Measurements from ENCODE around the gene C3. TPM values are rescaled to one million over a fixed set of nuclear protein-coding genes. Genes with fewer than 3 reads are reported as not detected.
A peak's percentile ranks its signal among the peaks of the same experiment; 100 is the strongest.

The C3 gene
- total RNA-seq, 1 experiment from 2014 or later: 872 TPM

DNA sequence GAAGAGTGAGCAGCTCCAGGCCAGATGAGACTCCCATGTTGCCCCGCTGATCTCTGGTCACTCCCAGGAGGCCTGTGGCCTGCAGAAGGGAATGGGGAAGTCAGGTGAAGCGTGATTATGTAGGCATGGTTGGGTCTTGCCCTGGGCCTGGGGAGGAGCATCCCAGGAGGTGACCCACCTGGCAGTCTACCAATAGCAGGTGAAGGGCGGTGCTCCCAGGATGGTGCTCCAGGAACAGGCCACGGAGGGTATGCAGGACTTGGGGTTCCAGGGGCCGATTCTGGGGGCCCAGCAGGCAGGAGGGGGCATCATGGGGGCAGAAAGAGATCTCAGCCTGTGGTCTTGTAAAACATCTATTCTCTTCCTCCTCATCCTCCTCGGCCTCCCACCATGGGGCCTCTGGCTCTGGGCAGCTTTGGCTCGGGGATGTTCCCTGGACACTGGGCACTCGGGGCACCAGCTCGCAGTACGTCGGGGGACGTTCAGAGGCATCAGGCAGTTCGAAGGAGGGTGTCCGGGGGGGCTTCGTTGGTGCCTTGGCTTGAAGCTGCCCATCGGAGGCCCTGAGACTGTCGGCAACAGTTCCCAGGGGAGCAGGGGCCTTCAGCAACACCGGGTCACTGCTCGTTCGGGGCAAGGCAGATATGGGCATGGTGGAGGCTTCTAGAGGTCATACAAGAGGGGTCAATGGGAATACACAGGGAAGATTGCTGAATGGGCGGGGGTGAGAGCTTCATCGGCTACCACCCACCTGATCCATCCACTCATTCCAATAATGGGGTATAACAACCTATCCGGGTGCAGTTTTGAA lies 34.4 kb upstream of the C3 start:
- POLR2A ChIA-PET: interaction anchor here (0.6 to 1.1 kb wide), 4 partner anchors 11 to 435 kb away, joined by 3 read pairs; no protein-coding TSS in a partner anchor
- CTCF ChIA-PET: interaction anchor here (0.7 to 0.9 kb wide), 3 partner anchors 9 to 269 kb away, joined by 3 to 4 read pairs (median 3); no protein-coding TSS in a partner anchor
- no peak overlapping the region for H3K4me3 Mint-ChIP-seq (ENCODE audit: unreplicated experiment)

DNA sequence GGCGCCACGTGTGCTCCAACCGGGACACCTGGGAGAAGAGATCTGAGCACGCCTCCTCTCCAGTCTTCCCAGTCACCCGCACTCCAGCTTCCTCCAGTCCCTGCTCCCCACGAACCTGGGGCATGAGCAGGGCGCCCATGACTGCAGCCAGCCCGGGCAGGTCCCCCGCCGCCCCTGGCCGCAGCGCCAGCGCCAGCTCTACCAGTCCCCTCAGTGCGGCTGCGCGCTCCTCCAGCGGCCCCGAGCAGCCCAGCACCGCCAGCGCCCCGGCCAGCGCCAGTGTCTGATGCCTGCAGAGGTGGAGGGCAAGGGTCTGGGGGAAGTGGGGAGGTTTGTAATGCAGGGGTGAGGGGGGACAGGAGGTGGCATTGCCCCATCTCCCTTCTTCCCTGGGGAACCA lies 33.7 kb upstream of the C3 start:
- TF ChIP-seq, protein P1, sequence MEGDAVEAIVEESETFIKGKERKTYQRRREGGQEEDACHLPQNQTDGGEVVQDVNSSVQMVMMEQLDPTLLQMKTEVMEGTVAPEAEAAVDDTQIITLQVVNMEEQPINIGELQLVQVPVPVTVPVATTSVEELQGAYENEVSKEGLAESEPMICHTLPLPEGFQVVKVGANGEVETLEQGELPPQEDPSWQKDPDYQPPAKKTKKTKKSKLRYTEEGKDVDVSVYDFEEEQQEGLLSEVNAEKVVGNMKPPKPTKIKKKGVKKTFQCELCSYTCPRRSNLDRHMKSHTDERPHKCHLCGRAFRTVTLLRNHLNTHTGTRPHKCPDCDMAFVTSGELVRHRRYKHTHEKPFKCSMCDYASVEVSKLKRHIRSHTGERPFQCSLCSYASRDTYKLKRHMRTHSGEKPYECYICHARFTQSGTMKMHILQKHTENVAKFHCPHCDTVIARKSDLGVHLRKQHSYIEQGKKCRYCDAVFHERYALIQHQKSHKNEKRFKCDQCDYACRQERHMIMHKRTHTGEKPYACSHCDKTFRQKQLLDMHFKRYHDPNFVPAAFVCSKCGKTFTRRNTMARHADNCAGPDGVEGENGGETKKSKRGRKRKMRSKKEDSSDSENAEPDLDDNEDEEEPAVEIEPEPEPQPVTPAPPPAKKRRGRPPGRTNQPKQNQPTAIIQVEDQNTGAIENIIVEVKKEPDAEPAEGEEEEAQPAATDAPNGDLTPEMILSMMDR (IDR thresholded peaks at IDR 0.05; ENCODE audit: unreplicated experiment): no peak
- H3K36me3 Mint-ChIP-seq (ENCODE audit: insufficient read depth, unreplicated experiment): peaks cover 76% of the 10 kb centered on the region
- H3K27me3 Mint-ChIP-seq (ENCODE audit: insufficient read depth, unreplicated experiment): no peaks in the 10 kb centered on the region
- no TSS peak for BruUV-seq (replicated peaks)
- ChIA-PET POLR2A (interaction anchor here (0.7 to 1.1 kb wide), 3 partner anchors 11 to 434 kb away, joined by 3 read pairs; no protein-coding TSS in a partner anchor), CTCF (interaction anchor here (0.7 to 0.9 kb wide), 3 partner anchors 9 to 268 kb away, joined by 3 to 4 read pairs (median 3); no protein-coding TSS in a partner anchor)
- H3K27ac Mint-ChIP-seq (ENCODE audit: low read depth, unreplicated experiment): no peak overlapping the region
- H3K4me3 Mint-ChIP-seq (ENCODE audit: unreplicated experiment): no peak overlapping the region
- no peaks in the 10 kb centered on the region for H3K4me1 Mint-ChIP-seq (ENCODE audit: insufficient read depth, unreplicated experiment)
- DNase-seq (ENCODE audit: unreplicated experiment): no peak
- H3K9me3 Mint-ChIP-seq (ENCODE audit: unreplicated experiment): no peaks in the 10 kb centered on the region
- intact Hi-C loops (cut with micrococcal nuclease): no loop called here

More for the DNA sequence above, 34.4 kb upstream of the C3 start:
- Mint-ChIP-seq H3K4me1 (ENCODE audit: insufficient read depth, unreplicated experiment) (no peaks in the 10 kb centered on the region), H3K27ac (ENCODE audit: low read depth, unreplicated experiment) (no peak overlapping the region), H3K27me3 (ENCODE audit: insufficient read depth, unreplicated experiment) (no peaks in the 10 kb centered on the region), H3K36me3 (ENCODE audit: insufficient read depth, unreplicated experiment) (peaks cover 70% of the 10 kb centered on the region), H3K9me3 (ENCODE audit: unreplicated experiment) (no peaks in the 10 kb centered on the region)
- TF ChIP-seq, protein P1 (IDR thresholded peaks at IDR 0.05; ENCODE audit: unreplicated experiment): no peak
- DNase-seq (ENCODE audit: unreplicated experiment): no peak
- BruUV-seq (replicated peaks): no TSS peak
- intact Hi-C loops (cut with micrococcal nuclease): no loop called here

DNA sequence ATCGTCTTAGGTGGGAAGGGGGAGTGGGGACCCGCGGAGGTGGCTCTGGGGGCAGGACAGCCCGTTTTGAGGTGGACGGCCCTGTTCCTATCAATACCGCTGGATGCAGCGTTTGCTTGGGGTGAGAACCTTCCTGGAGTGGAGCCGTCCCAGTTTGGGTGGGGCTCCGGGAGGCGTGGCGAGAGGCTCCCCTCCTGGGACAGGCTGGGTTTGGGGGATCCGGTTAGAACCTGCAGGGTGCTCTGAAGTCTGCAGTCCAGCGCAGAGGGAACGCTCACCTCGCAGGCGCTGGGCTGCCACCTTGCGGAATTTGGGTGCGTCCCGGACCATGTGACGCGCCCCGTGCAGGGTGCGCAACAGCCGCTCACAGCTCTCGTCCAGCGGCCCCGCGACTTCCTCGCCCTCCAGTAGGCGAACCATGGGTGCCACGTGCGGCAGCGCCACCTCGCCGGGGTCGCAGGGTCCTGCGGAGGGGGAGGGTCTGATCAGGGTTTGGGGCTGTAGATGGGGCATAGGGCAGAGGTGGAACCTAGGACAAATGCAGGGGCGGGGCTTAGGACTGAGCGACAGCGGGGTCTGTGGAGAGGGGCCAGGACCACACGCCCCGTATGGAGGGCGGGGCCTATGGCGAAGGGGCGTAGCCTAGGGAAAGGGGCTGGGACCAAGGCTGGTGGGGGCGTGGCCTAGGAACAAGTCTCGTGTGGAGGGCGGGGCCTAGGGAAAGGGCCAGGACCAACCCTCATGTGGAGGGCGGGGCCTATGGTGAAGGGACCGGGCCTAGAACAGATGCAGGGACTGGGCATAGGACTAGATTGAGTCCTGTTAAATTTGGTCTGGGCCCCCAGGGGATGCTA lies 33.0 kb upstream of the C3 start:
- no peaks in the 10 kb centered on the region for H3K4me1 Mint-ChIP-seq (ENCODE audit: insufficient read depth, unreplicated experiment)
- DNase-seq (ENCODE audit: unreplicated experiment): peak; percentile 55
- H3K36me3 Mint-ChIP-seq (ENCODE audit: insufficient read depth, unreplicated experiment): peaks cover 79% of the 10 kb centered on the region
- H3K4me3 Mint-ChIP-seq (ENCODE audit: unreplicated experiment): no peak overlapping the region
- TF ChIP-seq, protein P1 (IDR thresholded peaks at IDR 0.05; ENCODE audit: unreplicated experiment): no peak
- intact Hi-C loops (cut with micrococcal nuclease): no loop called here
- no TSS peak for BruUV-seq (replicated peaks)
- no peak overlapping the region for H3K27ac Mint-ChIP-seq (ENCODE audit: low read depth, unreplicated experiment)
- H3K27me3 Mint-ChIP-seq (ENCODE audit: insufficient read depth, unreplicated experiment): no peaks in the 10 kb centered on the region
- no peaks in the 10 kb centered on the region for H3K9me3 Mint-ChIP-seq (ENCODE audit: unreplicated experiment)
- CTCF ChIA-PET: no interaction called here
- POLR2A ChIA-PET: interaction anchor here (0.8 kb wide), 1 partner anchor 106 kb away, joined by 3 read pairs; no protein-coding TSS in a partner anchor
